LNCaP clone FGC (cell line): Measurements from ENCODE around the gene REPIN1.

Experiments used
- DNase-seq: peaks from one replicate; pipeline ENCODE4 v3.0.0-alpha.2; 2011; ENCODE audit warnings: low read depth
- H3K4me3 ChIP-seq: 2 replicates; pipeline ENCODE4 v1.5.1; 2011; ENCODE audit warnings: mild to moderate bottlenecking, low read depth, low read length, control low read depth
- CTCF ChIP-seq: IDR thresholded peaks from 2 replicates; pipeline ENCODE4 v1.5.1; 2012; ENCODE audit warnings: mild to moderate bottlenecking; ENCODE audit not compliant: control insufficient read depth, insufficient read depth; ENCODE audit errors: extremely low read depth

Gene REPIN1

DNA sequence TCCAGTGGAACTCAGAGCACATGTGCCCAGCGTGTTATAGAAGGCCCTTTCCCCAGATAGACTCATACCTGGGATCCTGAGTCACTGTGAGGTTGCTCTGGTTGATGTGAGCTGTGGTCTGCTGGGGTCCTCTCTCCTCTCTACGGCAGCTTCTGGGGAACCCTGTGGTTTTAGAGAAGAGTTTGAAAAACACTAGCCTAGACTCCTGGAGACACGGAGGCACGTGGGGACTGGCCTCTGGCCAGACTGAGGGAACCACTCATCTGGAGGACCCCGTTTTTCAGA lies 20.9 kb downstream of the REPIN1 start:
- no peak for DNase-seq
- no peak for TF ChIP-seq CTCF

DNA sequence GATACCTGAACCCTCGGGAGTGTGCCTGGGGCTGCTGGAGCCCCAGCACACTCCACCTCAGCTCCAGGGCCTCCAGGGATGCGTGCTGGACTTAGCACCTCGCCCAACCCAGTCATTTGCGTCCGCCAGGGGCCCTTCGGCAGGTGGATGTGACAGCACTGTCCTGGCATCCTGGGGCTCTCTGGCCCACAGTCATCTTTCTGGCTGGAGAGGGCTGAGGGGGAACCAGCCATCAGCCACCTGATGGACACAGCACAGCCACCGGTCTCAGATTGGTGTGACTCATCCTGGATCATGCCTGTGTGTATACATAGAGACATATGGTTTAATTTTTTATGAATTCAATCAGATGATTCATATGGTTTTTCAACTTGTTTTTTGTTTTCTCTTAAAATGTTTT lies 21.6 kb downstream of the REPIN1 start:
- no peak overlapping the region for H3K4me3 ChIP-seq
- DNase-seq, result no peak
- TF ChIP-seq CTCF, result no peak

More for the DNA sequence above, 20.9 kb downstream of the REPIN1 start:
- no peak overlapping the region for H3K4me3 ChIP-seq

GRCh38 chr7:150393325-150393724 lies 24.7 kb downstream of the REPIN1 start:
- H3K4me3 ChIP-seq, result no peak overlapping the region
- no peak for DNase-seq
- TF ChIP-seq CTCF, result no peak

DNA sequence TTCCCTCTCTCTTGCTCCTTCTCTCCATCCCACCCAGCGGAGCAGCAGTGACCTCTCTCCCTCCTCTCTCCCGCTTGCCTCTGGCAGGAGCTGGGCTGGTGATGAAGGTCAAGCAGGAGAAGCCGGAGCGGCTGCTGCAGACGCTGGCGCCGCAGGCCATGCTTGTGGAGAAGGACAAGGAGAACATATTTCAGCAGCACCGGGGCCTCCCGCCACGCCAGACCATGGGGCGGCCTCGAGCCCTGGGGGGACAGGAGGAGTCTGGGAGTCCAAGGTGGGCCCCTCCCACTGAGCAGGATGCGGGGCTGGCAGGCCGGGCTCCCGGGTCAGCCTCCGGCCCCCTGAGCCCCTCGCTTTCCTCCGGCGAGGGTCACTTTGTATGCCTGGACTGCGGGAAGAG lies 27.8 kb downstream of the REPIN1 start:
- DNase-seq, result no peak
- H3K4me3 ChIP-seq, result no peak overlapping the region
- no peak for TF ChIP-seq CTCF

DNA sequence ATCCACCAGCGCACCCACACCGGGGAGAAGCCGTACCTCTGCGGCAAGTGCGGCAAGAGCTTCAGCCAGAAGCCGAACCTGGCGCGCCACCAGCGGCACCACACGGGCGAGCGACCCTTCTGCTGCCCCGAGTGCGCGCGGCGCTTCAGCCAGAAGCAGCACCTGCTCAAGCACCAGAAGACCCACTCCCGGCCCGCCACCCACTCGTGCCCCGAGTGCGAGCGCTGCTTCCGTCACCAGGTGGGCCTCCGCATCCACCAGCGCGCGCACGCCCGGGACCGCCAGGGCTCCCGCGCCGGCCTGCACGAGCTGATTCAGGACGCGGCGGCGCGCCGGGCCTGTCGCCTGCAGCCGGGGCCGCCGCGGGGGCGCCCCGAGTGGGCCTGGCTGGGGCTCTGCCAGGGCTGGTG lies 28.2 kb downstream of the REPIN1 start:
- no peak overlapping the region for H3K4me3 ChIP-seq
- DNase-seq, result no peak
- TF ChIP-seq CTCF, result no peak

DNA sequence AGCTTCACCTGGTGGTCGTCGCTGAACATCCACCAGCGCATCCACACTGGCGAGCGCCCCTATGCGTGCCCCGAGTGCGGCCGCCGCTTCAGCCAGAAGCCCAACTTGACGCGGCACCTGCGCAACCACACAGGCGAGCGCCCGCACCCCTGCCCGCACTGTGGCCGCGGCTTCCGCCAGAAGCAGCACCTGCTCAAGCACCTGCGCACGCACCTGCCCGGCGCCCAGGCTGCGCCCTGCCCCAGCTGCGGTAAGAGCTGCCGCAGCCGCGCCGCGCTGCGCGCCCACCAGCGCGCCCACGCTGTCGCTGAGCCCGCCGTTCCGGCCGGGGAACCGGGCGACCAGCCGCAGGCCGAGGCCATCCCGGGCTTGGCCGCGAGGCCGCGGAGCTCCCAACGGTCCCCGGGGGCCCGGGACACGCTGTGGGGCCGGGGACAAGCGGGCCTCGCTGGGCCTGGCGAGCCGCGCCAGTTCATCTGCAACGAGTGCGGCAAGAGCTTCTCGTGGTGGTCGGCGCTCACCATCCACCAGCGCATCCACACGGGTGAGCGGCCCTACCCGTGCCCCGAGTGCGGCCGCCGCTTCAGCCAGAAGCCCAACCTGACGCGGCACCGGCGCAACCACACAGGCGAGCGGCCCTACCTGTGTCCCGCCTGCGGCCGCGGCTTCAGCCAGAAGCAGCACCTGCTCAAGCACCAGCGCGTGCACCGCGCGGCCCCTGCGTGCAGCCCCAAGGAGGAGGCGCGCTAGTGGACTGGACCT lies 28.9 kb downstream of the REPIN1 start:
- TF ChIP-seq CTCF, result no peak
- no peak overlapping the region for H3K4me3 ChIP-seq
- no peak for DNase-seq
